ENCODE results near the gene ANKFN1.

The ANKFN1 gene

DNA sequence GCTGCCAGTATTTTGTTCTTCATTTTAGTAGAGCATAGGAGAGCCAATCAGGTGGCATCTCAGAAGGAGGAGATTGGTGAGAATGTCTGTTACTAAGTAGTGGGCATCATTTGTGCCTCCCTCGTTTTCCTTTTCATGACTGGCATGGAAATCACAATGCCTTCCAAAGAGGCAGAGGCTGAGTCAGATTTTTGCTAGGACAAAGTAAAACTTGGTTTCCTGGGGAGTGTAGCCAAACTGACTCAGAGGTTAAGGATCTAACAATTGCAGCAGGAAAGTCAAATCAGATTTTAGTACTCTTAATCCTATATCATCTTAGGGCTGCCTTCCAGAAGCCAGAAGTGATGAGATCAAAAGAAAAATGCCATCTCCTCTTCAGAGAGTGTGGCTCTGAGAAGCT lies 138.7 kb downstream of the ANKFN1 start:
- no peak overlapping the region for H2BK5ac ChIP-seq (ENCODE audit: low read depth, low read length, poor library complexity)
- H3K36me3 ChIP-seq (ENCODE audit: control insufficient read depth in 1 of 2, insufficient read depth in 2 of 2, low read length in 2 of 2), result no peaks in the 10 kb centered on the region
- WGBS (ENCODE audit: extremely low coverage, insufficient coverage, insufficient read length), result no CpG with 5 or more reads among the region's 1 CpG
- H3K79me2 ChIP-seq (ENCODE audit: control insufficient read depth, insufficient read depth, low read length, poor library complexity), result no peaks in the 10 kb centered on the region
- no peak overlapping the region for H3K18ac ChIP-seq (ENCODE audit: low read length)
- no peak overlapping the region for H2BK120ac ChIP-seq (ENCODE audit: insufficient read depth, low read length, poor library complexity)
- H3K27ac ChIP-seq (ENCODE audit: low read depth, low read length), result no peak overlapping the region
- H2AFZ ChIP-seq (ENCODE audit: insufficient read depth, low read length, poor library complexity), result no peak overlapping the region
- no peak overlapping the region for H4K8ac ChIP-seq (ENCODE audit: low read depth, low read length)
- no peak overlapping the region for H3K4ac ChIP-seq (ENCODE audit: low read depth, low read length)
- no peaks in the 10 kb centered on the region for H3K4me1 ChIP-seq (ENCODE audit: control insufficient read depth in 1 of 2, insufficient read depth in 2 of 2, low read length in 2 of 2)
- H3K9ac ChIP-seq (ENCODE audit: low read length), result no peak overlapping the region
- H4K91ac ChIP-seq (ENCODE audit: low read depth, low read length), result no peak overlapping the region
- no peak overlapping the region for H3K4me3 ChIP-seq (ENCODE audit: low read depth, low read length)
- no peak overlapping the region for H4K12ac ChIP-seq (ENCODE audit: low read depth, low read length)
- H2BK12ac ChIP-seq (ENCODE audit: low read length), result no peak overlapping the region
- no peaks in the 10 kb centered on the region for H3K27me3 ChIP-seq (ENCODE audit: insufficient read depth, low read length)
- no peaks in the 10 kb centered on the region for H3K79me1 ChIP-seq (ENCODE audit: low read length)
- H3K23ac ChIP-seq (ENCODE audit: low read length), result no peak overlapping the region
- no peaks in the 10 kb centered on the region for H3K9me3 ChIP-seq (ENCODE audit: insufficient read depth, low read depth, low read length)
- no peak overlapping the region for H2AK5ac ChIP-seq (ENCODE audit: low read length)
- no peak overlapping the region for H3K4me2 ChIP-seq (ENCODE audit: low read length)
- DNase-seq, result no peak
- no peak overlapping the region for H3K14ac ChIP-seq (ENCODE audit: low read length)

DNA sequence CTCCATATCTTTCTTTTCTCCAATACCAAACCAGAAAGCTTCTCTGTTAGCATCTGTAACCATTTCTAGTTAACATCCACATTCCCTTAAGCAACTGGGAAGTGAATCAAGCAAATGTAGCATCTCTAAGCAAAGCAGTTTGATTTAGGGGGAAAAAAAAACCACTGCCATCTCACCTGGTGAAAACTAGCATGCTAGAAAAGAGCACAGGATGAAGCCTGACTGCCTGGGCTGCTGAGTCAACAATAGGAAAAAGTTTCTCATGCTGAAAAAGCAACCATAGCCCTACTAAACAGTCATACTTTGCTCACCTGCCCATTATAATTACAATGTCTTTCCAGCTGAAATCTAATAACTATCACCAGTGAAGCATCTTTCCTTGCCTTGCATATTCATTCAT lies 139.3 kb downstream of the ANKFN1 start:
- H3K4me2 ChIP-seq (ENCODE audit: low read length), result no peak overlapping the region
- H4K91ac ChIP-seq (ENCODE audit: low read depth, low read length), result no peak overlapping the region
- no peaks in the 10 kb centered on the region for H3K79me2 ChIP-seq (ENCODE audit: control insufficient read depth, insufficient read depth, low read length, poor library complexity)
- no peaks in the 10 kb centered on the region for H3K4me1 ChIP-seq (ENCODE audit: control insufficient read depth in 1 of 2, insufficient read depth in 2 of 2, low read length in 2 of 2)
- no peak overlapping the region for H4K12ac ChIP-seq (ENCODE audit: low read depth, low read length)
- no peak overlapping the region for H4K8ac ChIP-seq (ENCODE audit: low read depth, low read length)
- no peak overlapping the region for H3K4ac ChIP-seq (ENCODE audit: low read depth, low read length)
- no peaks in the 10 kb centered on the region for H3K36me3 ChIP-seq (ENCODE audit: control insufficient read depth in 1 of 2, insufficient read depth in 2 of 2, low read length in 2 of 2)
- H3K4me3 ChIP-seq (ENCODE audit: low read depth, low read length), result no peak overlapping the region
- no peak overlapping the region for H2BK5ac ChIP-seq (ENCODE audit: low read depth, low read length, poor library complexity)
- no peak overlapping the region for H2AK5ac ChIP-seq (ENCODE audit: low read length)
- no peak overlapping the region for H3K14ac ChIP-seq (ENCODE audit: low read length)
- no peak for DNase-seq
- no peaks in the 10 kb centered on the region for H3K27me3 ChIP-seq (ENCODE audit: insufficient read depth, low read length)
- H2BK12ac ChIP-seq (ENCODE audit: low read length), result no peak overlapping the region
- no peak overlapping the region for H3K18ac ChIP-seq (ENCODE audit: low read length)
- no peak overlapping the region for H2AFZ ChIP-seq (ENCODE audit: insufficient read depth, low read length, poor library complexity)
- no peak overlapping the region for H2BK120ac ChIP-seq (ENCODE audit: insufficient read depth, low read length, poor library complexity)
- H3K23ac ChIP-seq (ENCODE audit: low read length), result no peak overlapping the region
- no peaks in the 10 kb centered on the region for H3K9me3 ChIP-seq (ENCODE audit: insufficient read depth, low read depth, low read length)
- no peaks in the 10 kb centered on the region for H3K79me1 ChIP-seq (ENCODE audit: low read length)
- H3K27ac ChIP-seq (ENCODE audit: low read depth, low read length), result no peak overlapping the region
- no peak overlapping the region for H3K9ac ChIP-seq (ENCODE audit: low read length)

GRCh38 chr17:56297184-56297583 lies 143.9 kb downstream of the ANKFN1 start:
- Histone ChIP-seq H3K4ac (ENCODE audit: low read depth, low read length) (no peak overlapping the region), H3K23ac (ENCODE audit: low read length) (no peak overlapping the region), H3K9me3 (ENCODE audit: insufficient read depth, low read depth, low read length) (no peaks in the 10 kb centered on the region), H3K4me1 (ENCODE audit: control insufficient read depth in 1 of 2, insufficient read depth in 2 of 2, low read length in 2 of 2) (no peaks in the 10 kb centered on the region), H3K27me3 (ENCODE audit: insufficient read depth, low read length) (no peaks in the 10 kb centered on the region), H2BK5ac (ENCODE audit: low read depth, low read length, poor library complexity) (no peak overlapping the region), H3K79me2 (ENCODE audit: control insufficient read depth, insufficient read depth, low read length, poor library complexity) (no peaks in the 10 kb centered on the region), H4K12ac (ENCODE audit: low read depth, low read length) (no peak overlapping the region), H2BK120ac (ENCODE audit: insufficient read depth, low read length, poor library complexity) (no peak overlapping the region), H2AFZ (ENCODE audit: insufficient read depth, low read length, poor library complexity) (no peak overlapping the region), H3K4me2 (ENCODE audit: low read length) (no peak overlapping the region), H3K9ac (ENCODE audit: low read length) (no peak overlapping the region), H3K18ac (ENCODE audit: low read length) (no peak overlapping the region), H2AK5ac (ENCODE audit: low read length) (no peak overlapping the region), H4K8ac (ENCODE audit: low read depth, low read length) (no peak overlapping the region), H4K91ac (ENCODE audit: low read depth, low read length) (no peak overlapping the region), H3K14ac (ENCODE audit: low read length) (no peak overlapping the region), H2BK12ac (ENCODE audit: low read length) (no peak overlapping the region), H3K79me1 (ENCODE audit: low read length) (no peaks in the 10 kb centered on the region), H3K4me3 (ENCODE audit: low read depth, low read length) (no peak overlapping the region), H3K36me3 (ENCODE audit: control insufficient read depth in 1 of 2, insufficient read depth in 2 of 2, low read length in 2 of 2) (no peaks in the 10 kb centered on the region), H3K27ac (ENCODE audit: low read depth, low read length) (no peak overlapping the region)
- WGBS (ENCODE audit: extremely low coverage, insufficient coverage, insufficient read length), result no CpG with 5 or more reads among the region's 7 CpGs
- DNase-seq, result no peak

- Histone ChIP-seq H2BK12ac (ENCODE audit: low read length) (no peak overlapping the region), H3K36me3 (ENCODE audit: control insufficient read depth in 1 of 2, insufficient read depth in 2 of 2, low read length in 2 of 2) (no peaks in the 10 kb centered on the region), H2BK5ac (ENCODE audit: low read depth, low read length, poor library complexity) (no peak overlapping the region), H3K4me3 (ENCODE audit: low read depth, low read length) (no peak overlapping the region), H2AK5ac (ENCODE audit: low read length) (no peak overlapping the region), H3K9me3 (ENCODE audit: insufficient read depth, low read depth, low read length) (no peaks in the 10 kb centered on the region), H3K4ac (ENCODE audit: low read depth, low read length) (no peak overlapping the region), H3K23ac (ENCODE audit: low read length) (no peak overlapping the region), H3K4me2 (ENCODE audit: low read length) (no peak overlapping the region), H3K27ac (ENCODE audit: low read depth, low read length) (no peak overlapping the region), H4K91ac (ENCODE audit: low read depth, low read length) (no peak overlapping the region), H3K18ac (ENCODE audit: low read length) (no peak overlapping the region), H2AFZ (ENCODE audit: insufficient read depth, low read length, poor library complexity) (no peak overlapping the region), H4K8ac (ENCODE audit: low read depth, low read length) (no peak overlapping the region), H3K79me2 (ENCODE audit: control insufficient read depth, insufficient read depth, low read length, poor library complexity) (no peaks in the 10 kb centered on the region), H3K14ac (ENCODE audit: low read length) (no peak overlapping the region), H3K4me1 (ENCODE audit: control insufficient read depth in 1 of 2, insufficient read depth in 2 of 2, low read length in 2 of 2) (no peaks in the 10 kb centered on the region), H4K12ac (ENCODE audit: low read depth, low read length) (no peak overlapping the region), H3K79me1 (ENCODE audit: low read length) (no peaks in the 10 kb centered on the region), H3K27me3 (ENCODE audit: insufficient read depth, low read length) (no peaks in the 10 kb centered on the region), H2BK120ac (ENCODE audit: insufficient read depth, low read length, poor library complexity) (no peak overlapping the region), H3K9ac (ENCODE audit: low read length) (peak overlapping the region; percentile 58)
- DNase-seq, result no peak
- no CpG with 5 or more reads among the region's 1 CpG for WGBS (ENCODE audit: extremely low coverage, insufficient coverage, insufficient read length)
Observed at GRCh38 chr17:56298846-56299245, 145.6 kb downstream of the ANKFN1 start.

GRCh38 chr17:56300144-56300543 lies 146.9 kb downstream of the ANKFN1 start:
- Histone ChIP-seq H3K36me3 (ENCODE audit: control insufficient read depth in 1 of 2, insufficient read depth in 2 of 2, low read length in 2 of 2) (no peaks in the 10 kb centered on the region), H4K8ac (ENCODE audit: low read depth, low read length) (no peak overlapping the region), H3K4me3 (ENCODE audit: low read depth, low read length) (no peak overlapping the region), H3K4me2 (ENCODE audit: low read length) (no peak overlapping the region), H3K18ac (ENCODE audit: low read length) (no peak overlapping the region), H4K91ac (ENCODE audit: low read depth, low read length) (no peak overlapping the region), H2BK5ac (ENCODE audit: low read depth, low read length, poor library complexity) (no peak overlapping the region), H4K12ac (ENCODE audit: low read depth, low read length) (no peak overlapping the region), H3K4me1 (ENCODE audit: control insufficient read depth in 1 of 2, insufficient read depth in 2 of 2, low read length in 2 of 2) (no peaks in the 10 kb centered on the region), H3K79me1 (ENCODE audit: low read length) (no peaks in the 10 kb centered on the region), H3K14ac (ENCODE audit: low read length) (no peak overlapping the region), H3K9ac (ENCODE audit: low read length) (no peak overlapping the region), H3K79me2 (ENCODE audit: control insufficient read depth, insufficient read depth, low read length, poor library complexity) (no peaks in the 10 kb centered on the region), H3K4ac (ENCODE audit: low read depth, low read length) (no peak overlapping the region), H3K27me3 (ENCODE audit: insufficient read depth, low read length) (no peaks in the 10 kb centered on the region), H3K23ac (ENCODE audit: low read length) (no peak overlapping the region), H2BK120ac (ENCODE audit: insufficient read depth, low read length, poor library complexity) (no peak overlapping the region), H3K9me3 (ENCODE audit: insufficient read depth, low read depth, low read length) (no peaks in the 10 kb centered on the region), H3K27ac (ENCODE audit: low read depth, low read length) (no peak overlapping the region), H2AK5ac (ENCODE audit: low read length) (no peak overlapping the region), H2AFZ (ENCODE audit: insufficient read depth, low read length, poor library complexity) (no peak overlapping the region), H2BK12ac (ENCODE audit: low read length) (no peak overlapping the region)
- DNase-seq, result no peak
- no CpG with 5 or more reads among the region's 3 CpGs for WGBS (ENCODE audit: extremely low coverage, insufficient coverage, insufficient read length)

Measured in trophoblast cell (in vitro differentiated cells and primary cell).